Vagina (tissue), 2 donors: ENCODE results near the gene DIRAS1. TPM values are rescaled to one million over a fixed set of nuclear protein-coding genes. Genes with fewer than 3 reads are reported as not detected.

Experiments used
- DNase-seq, 2 donors: peaks; one replicate each; pipeline ENCODE4 v3.0.0-alpha.2; 2017; ENCODE audit errors: extremely low spot score in 2 of 2
- H3K27ac ChIP-seq: fragments of 200-600 bp; sonication (generic); one replicate; pipeline ENCODE4 v1.5.1; 2019
- H3K27me3 ChIP-seq: fragments of 200-600 bp; sonication (generic); one replicate; pipeline ENCODE4 v1.5.1; 2019
- H3K36me3 ChIP-seq, 2 donors: fragments of 200-600 bp; sonication (generic); one replicate each; pipeline ENCODE4 v1.5.1; 2017 to 2019
- H3K4me1 ChIP-seq: fragments of 200-600 bp; sonication (generic); one replicate; pipeline ENCODE4 v1.5.1; 2019
- H3K4me3 ChIP-seq, 2 donors: fragments of 200-600 bp; sonication (generic); 1 replicate in 1 of 2; 2 replicates in 1 of 2; pipeline ENCODE4 v1.5.1; 2016 to 2019
- H3K9me3 ChIP-seq: fragments of 200-600 bp; sonication (generic); one replicate; pipeline ENCODE4 v1.5.1; 2019
- POLR2A ChIP-seq, 2 donors: fragments of 450-650 bp; IDR thresholded peaks; one replicate each; pipeline ENCODE4 v1.6.1; 2017; ENCODE audit warnings: antibody characterized with exemption in 2 of 2, mild to moderate bottlenecking in 2 of 2, moderate library complexity in 2 of 2
- POLR2AphosphoS5 ChIP-seq, 2 donors: sonication (generic); formaldehyde crosslinking; IDR thresholded peaks; one replicate each; pipeline ENCODE4 v1.9.0; 2017; ENCODE audit warnings: antibody characterized with exemption in 2 of 2, mild to moderate bottlenecking in 2 of 2, low read depth in 1 of 2; ENCODE audit not compliant: insufficient read depth in 1 of 2
- intact Hi-C: fragments of 100-400 bp; cut with DNase I; formaldehyde crosslinking; loops from one replicate; pipeline ENCODE4 v1.15.1; 2023
- total RNA-seq: library from RNA; depleted of rRNA; stranded (reverse); fragments of >200 nt; gene quantifications from one replicate; pipeline ENCODE4 v1.2.3, GENCODE V29; 2016
- TF ChIP-seq, protein P1 (sequence below), 3 experiments: fragments of 450-650 bp in 2 of 3; fragments of 200-600 bp in 1 of 3; sonication (generic) in 1 of 3; IDR thresholded peaks; one replicate each; pipeline ENCODE4 v1.5.1; 2017 to 2019; ENCODE audit warnings: antibody characterized with exemption in 3 of 3, mild to moderate bottlenecking in 2 of 3, moderate library complexity in 2 of 3

The DIRAS1 gene
- total RNA-seq, 1 donor from 2014 or later, result 2.0 TPM

GRCh38 chr19:2666344-2666994 lies 54.7 kb downstream of the DIRAS1 start:
- no peaks in the 10 kb centered on the region for H3K4me1 ChIP-seq
- DNase-seq, result no peak
- TF ChIP-seq, protein P1, sequence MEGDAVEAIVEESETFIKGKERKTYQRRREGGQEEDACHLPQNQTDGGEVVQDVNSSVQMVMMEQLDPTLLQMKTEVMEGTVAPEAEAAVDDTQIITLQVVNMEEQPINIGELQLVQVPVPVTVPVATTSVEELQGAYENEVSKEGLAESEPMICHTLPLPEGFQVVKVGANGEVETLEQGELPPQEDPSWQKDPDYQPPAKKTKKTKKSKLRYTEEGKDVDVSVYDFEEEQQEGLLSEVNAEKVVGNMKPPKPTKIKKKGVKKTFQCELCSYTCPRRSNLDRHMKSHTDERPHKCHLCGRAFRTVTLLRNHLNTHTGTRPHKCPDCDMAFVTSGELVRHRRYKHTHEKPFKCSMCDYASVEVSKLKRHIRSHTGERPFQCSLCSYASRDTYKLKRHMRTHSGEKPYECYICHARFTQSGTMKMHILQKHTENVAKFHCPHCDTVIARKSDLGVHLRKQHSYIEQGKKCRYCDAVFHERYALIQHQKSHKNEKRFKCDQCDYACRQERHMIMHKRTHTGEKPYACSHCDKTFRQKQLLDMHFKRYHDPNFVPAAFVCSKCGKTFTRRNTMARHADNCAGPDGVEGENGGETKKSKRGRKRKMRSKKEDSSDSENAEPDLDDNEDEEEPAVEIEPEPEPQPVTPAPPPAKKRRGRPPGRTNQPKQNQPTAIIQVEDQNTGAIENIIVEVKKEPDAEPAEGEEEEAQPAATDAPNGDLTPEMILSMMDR (IDR thresholded peaks at IDR 0.05), result no peak
- no peak for TF ChIP-seq POLR2A (IDR thresholded peaks at IDR 0.05)
- no peak for TF ChIP-seq POLR2AphosphoS5 (IDR thresholded peaks at IDR 0.05; ENCODE audit: insufficient read depth in 1 of 2, low read depth in 1 of 2)
- H3K27ac ChIP-seq, result no peak overlapping the region
- H3K27me3 ChIP-seq, result no peaks in the 10 kb centered on the region
- H3K36me3 ChIP-seq, result no peaks in the 10 kb centered on the region
- no peaks in the 10 kb centered on the region for H3K9me3 ChIP-seq
- no peak overlapping the region for H3K4me3 ChIP-seq
- intact Hi-C loops, result loop anchor here (5.0 kb wide), 1 partner anchor 51 kb away; no protein-coding TSS in a partner anchor

- no peaks in the 10 kb centered on the region for H3K4me1 ChIP-seq
- H3K4me3 ChIP-seq, result no peak overlapping the region
- TF ChIP-seq, protein P1 (IDR thresholded peaks at IDR 0.05), result no peak
- TF ChIP-seq POLR2A (IDR thresholded peaks at IDR 0.05) (no peak), POLR2AphosphoS5 (IDR thresholded peaks at IDR 0.05; ENCODE audit: insufficient read depth in 1 of 2, low read depth in 1 of 2) (no peak)
- H3K36me3 ChIP-seq, result no peaks in the 10 kb centered on the region
- DNase-seq, result no peak
- intact Hi-C loops, result loop anchor here (5.0 kb wide), 1 partner anchor 52 kb away; no protein-coding TSS in a partner anchor
- H3K9me3 ChIP-seq, result no peaks in the 10 kb centered on the region
- no peaks in the 10 kb centered on the region for H3K27me3 ChIP-seq
- H3K27ac ChIP-seq, result no peak overlapping the region
Measured at GRCh38 chr19:2665103-2665502, 56.1 kb downstream of the DIRAS1 start.

Other genes starting within 250 kb of the DIRAS1 start
- gene GADD45B, start 245.2 kb downstream of the DIRAS1 start, total RNA-seq, result 181 TPM
- gene GNG7, start 18.7 kb downstream of the DIRAS1 start, total RNA-seq, result 2.0 TPM
- gene SLC39A3, start 18.6 kb upstream of the DIRAS1 start, total RNA-seq, result 27.7 TPM
- 58.4 TPM for gene SGTA, start 61.9 kb upstream of the DIRAS1 start, total RNA-seq
- gene THOP1, start 64.1 kb upstream of the DIRAS1 start, total RNA-seq, result 28.5 TPM
- gene ZNF554, start 98.5 kb upstream of the DIRAS1 start, total RNA-seq, result 6.9 TPM
- 3.7 TPM for gene ZNF555, start 120.1 kb upstream of the DIRAS1 start, total RNA-seq
- not detected for gene ZNF556, start 146.0 kb upstream of the DIRAS1 start, total RNA-seq
- gene ZNF57, start 179.6 kb upstream of the DIRAS1 start, total RNA-seq, result 7.4 TPM
- gene ZNF77, start 223.6 kb upstream of the DIRAS1 start, total RNA-seq, result 6.4 TPM